Prostate gland (tissue), 2 donors: Measurements from ENCODE around the gene TRAF7. TPM values are rescaled to one million over a fixed set of nuclear protein-coding genes. Genes with fewer than 3 reads are reported as not detected.

ENCODE experiments used
- DNase-seq: peaks from one replicate; pipeline ENCODE4 v3.0.0-alpha.2; 2019; ENCODE audit warnings: low spot score
- H3K27ac ChIP-seq, 2 donors: fragments of 200-600 bp; sonication (generic); 2 replicates each; pipeline ENCODE4 v1.5.1; 2017 to 2019
- H3K27me3 ChIP-seq: fragments of 200-600 bp; sonication (generic); replicated peaks from 2 replicates; pipeline ENCODE4 v1.5.1; 2019; ENCODE audit not compliant: insufficient read depth
- H3K36me3 ChIP-seq, 2 donors: fragments of 200-600 bp; sonication (generic); 1 replicate in 1 of 2; 2 replicates in 1 of 2; pipeline versions ENCODE4 v1.5.1 to v1.8.1; 2017 to 2019
- H3K4me1 ChIP-seq: fragments of 200-600 bp; sonication (generic); replicated peaks from 2 replicates; pipeline ENCODE4 v1.5.1; 2019
- H3K4me3 ChIP-seq, 2 donors: fragments of 200-600 bp; sonication (generic); 2 replicates each; pipeline ENCODE4 v1.5.1; 2017 to 2019
- H3K9me3 ChIP-seq: fragments of 200-600 bp; sonication (generic); 2 replicates; pipeline ENCODE4 v1.5.1; 2017
- CTCF ChIP-seq, 4 experiments: fragments of 200-600 bp in 2 of 4; fragments of 450-650 bp in 2 of 4; sonication (generic) in 2 of 4; IDR thresholded peaks; 1 replicate in 3 of 4; 2 replicates in 1 of 4; pipeline ENCODE4 v1.5.1; 2016 to 2019; ENCODE audit warnings: antibody characterized with exemption in 4 of 4, mild to moderate bottlenecking in 2 of 4, moderate library complexity in 2 of 4
- POLR2A ChIP-seq: fragments of 450-650 bp; IDR thresholded peaks from one replicate; pipeline ENCODE4 v1.6.1; 2016; ENCODE audit warnings: antibody characterized with exemption, mild to moderate bottlenecking
- POLR2AphosphoS5 ChIP-seq: sonication (generic); formaldehyde crosslinking; IDR thresholded peaks from one replicate; pipeline ENCODE4 v1.6.1; 2017; ENCODE audit warnings: antibody characterized with exemption
- WGBS: methylation state at CpG from one replicate; pipeline ENCODE4 v1.1.5; 2018; 5-methylcytosine and 5-hydroxymethylcytosine counted together
- intact Hi-C: fragments of 100-400 bp; cut with DNase I; formaldehyde crosslinking; loops from one replicate; pipeline ENCODE4 v1.14.2; 2022
- total RNA-seq, 2 donors: library from RNA; depleted of rRNA; stranded (reverse); fragments of >200 nt; gene quantifications; one replicate each; pipeline ENCODE4 v1.1.0, GENCODE V29; 2016

The TRAF7 gene
- total RNA-seq, 2 donors from 2014 or later = 40.0 to 51.5 TPM

- Histone ChIP-seq H3K27ac (no peak overlapping the region), H3K4me3 (peak overlapping the region in 1 of 2 donors; percentile 70), H3K9me3 (no peaks in the 10 kb centered on the region), H3K4me1 (peaks cover 19% of the 10 kb centered on the region), H3K36me3 (peaks cover 0 to 15% of the 10 kb centered on the region in 2 donors), H3K27me3 (no peaks in the 10 kb centered on the region)
- intact Hi-C loops = no loop called here
- DNase-seq = peak; percentile 39
- WGBS = 48% methylated on average over 18 of the region's 19 CpGs
- TF ChIP-seq POLR2A = no peak
- TF ChIP-seq CTCF (IDR thresholded peaks at IDR 0.05) = no peak
- TF ChIP-seq POLR2AphosphoS5 = peak; percentile 39
These were observed 57.1 kb downstream of the TRAF7 start for GRCh38 chr16:2212362-2213324.

GRCh38 chr16:2213817-2214718 lies 58.5 kb downstream of the TRAF7 start:
- Histone ChIP-seq H3K4me1 (peaks cover 19% of the 10 kb centered on the region), H3K36me3 (peaks cover 0 to under 1% of the 10 kb centered on the region in 2 donors), H3K9me3 (no peaks in the 10 kb centered on the region), H3K27ac (peak overlapping the region in 1 of 2 donors; percentile 51), H3K4me3 (peak overlapping the region; percentile 59 to 70), H3K27me3 (no peaks in the 10 kb centered on the region)
- 1% methylated on average over 52 of the region's 98 CpGs for WGBS
- intact Hi-C loops = no loop called here
- TF ChIP-seq POLR2A (no peak), CTCF (IDR thresholded peaks at IDR 0.05) (no peak), POLR2AphosphoS5 (no peak)
- no peak for DNase-seq

GRCh38 chr16:2214719-2214968 lies 59.1 kb downstream of the TRAF7 start, which contains the start of gene PGP:
Gene PGP (minus strand): TSS chr16:2214840. CDS start chr16:2214777, 63 bp downstream.
- peak within 1 kb of the TSS; percentile 59 to 70 for H3K4me3 ChIP-seq
- peak within 1 kb of the TSS; percentile 83 to 86 for H3K27ac ChIP-seq
- no peaks in the 10 kb centered on the region for H3K36me3 ChIP-seq
- H3K9me3 ChIP-seq = no peaks in the 10 kb centered on the region
- intact Hi-C loops = no loop called here
- H3K27me3 ChIP-seq = no peaks in the 10 kb centered on the region
- 1% methylated on average over 25 of the region's 48 CpGs for WGBS
- DNase-seq = no peak
- TF ChIP-seq POLR2A (no peak), POLR2AphosphoS5 (no peak), CTCF (IDR thresholded peaks at IDR 0.05) (no peak)
- peaks cover 19% of the 10 kb centered on the region for H3K4me1 ChIP-seq

GRCh38 chr16:2216330-2216729 lies 60.7 kb downstream of the TRAF7 start:
- intact Hi-C loops = no loop called here
- no peak overlapping the region for H3K27ac ChIP-seq
- H3K9me3 ChIP-seq = no peaks in the 10 kb centered on the region
- no peaks in the 10 kb centered on the region for H3K27me3 ChIP-seq
- DNase-seq = no peak
- H3K4me3 ChIP-seq = no peak overlapping the region
- 94% methylated on average over 4 of the region's 4 CpGs for WGBS
- TF ChIP-seq POLR2AphosphoS5 (no peak), POLR2A (no peak), CTCF (IDR thresholded peaks at IDR 0.05) (no peak)
- no peaks in the 10 kb centered on the region for H3K36me3 ChIP-seq
- peaks cover 19% of the 10 kb centered on the region for H3K4me1 ChIP-seq
